Activated CD8-positive, alpha-beta memory T cell treated with anti-CD3 and anti-CD28 coated beads for 4 hours (primary cell): ENCODE data around the gene RHBDL2.
"Not testable (repeated sequence)": the region's sequence is repeated elsewhere in the genome, so short reads cannot be mapped to it uniquely, and the experiment has no call there.

Source experiments
- DNase-seq, 2 donors: peaks; one replicate each; pipeline ENCODE4 v3.0.0-alpha.2; 2020; ENCODE audit warnings: low read depth in 2 of 2

The RHBDL2 gene

GRCh38 chr1:38938722-38939260 is 2.8 kb downstream of the RHBDL2 start:
- DNase-seq: no peak

- no peak for DNase-seq
Measured at GRCh38 chr1:38932571-38932970, 9.1 kb downstream of the RHBDL2 start.

GRCh38 chr1:38929476-38929875 is 12.2 kb downstream of the RHBDL2 start:
- no peak for DNase-seq

- DNase-seq: no peak
Measured at GRCh38 chr1:38929054-38929453, 12.6 kb downstream of the RHBDL2 start.

- no peak for DNase-seq
Measured at GRCh38 chr1:38926091-38926490, 15.5 kb downstream of the RHBDL2 start.

GRCh38 chr1:38925391-38925790 is 16.2 kb downstream of the RHBDL2 start:
- DNase-seq: no peak

GRCh38 chr1:38923607-38924006 is 18.0 kb downstream of the RHBDL2 start:
- DNase-seq: no peak

- no peak for DNase-seq
Measured at GRCh38 chr1:38919130-38919529, 22.5 kb downstream of the RHBDL2 start.

GRCh38 chr1:38918568-38918967 is 23.1 kb downstream of the RHBDL2 start:
- DNase-seq: no peak

GRCh38 chr1:38917772-38918171 is 23.9 kb downstream of the RHBDL2 start:
- DNase-seq: no peak

- DNase-seq: no peak
Measured at GRCh38 chr1:38917337-38917736, 24.3 kb downstream of the RHBDL2 start.

GRCh38 chr1:38915352-38915948 is 26.2 kb downstream of the RHBDL2 start:
- DNase-seq: no peak

- not testable (repeated sequence) for DNase-seq
Measured at GRCh38 chr1:38914908-38915307, 26.7 kb downstream of the RHBDL2 start.

GRCh38 chr1:38908821-38909220 is 32.8 kb downstream of the RHBDL2 start:
- no peak for DNase-seq

- no peak for DNase-seq
Measured at GRCh38 chr1:38905985-38906384, 35.6 kb downstream of the RHBDL2 start.

GRCh38 chr1:38899560-38899959 is 42.1 kb downstream of the RHBDL2 start:
- DNase-seq: no peak

GRCh38 chr1:38898653-38899230 is 42.9 kb downstream of the RHBDL2 start:
- no peak for DNase-seq

- DNase-seq: no peak
Measured at GRCh38 chr1:38896169-38896568, 45.5 kb downstream of the RHBDL2 start.

- DNase-seq: no peak
Measured at GRCh38 chr1:38892976-38893375, 48.7 kb downstream of the RHBDL2 start.

GRCh38 chr1:38891753-38892152 is 49.9 kb downstream of the RHBDL2 start:
- no peak for DNase-seq

- DNase-seq: no peak
Measured at GRCh38 chr1:38889589-38889988, 52.0 kb downstream of the RHBDL2 start.

- no peak for DNase-seq
Measured at GRCh38 chr1:38888423-38889333, 53.0 kb downstream of the RHBDL2 start.

GRCh38 chr1:38885092-38885491 is 56.5 kb downstream of the RHBDL2 start:
- no peak for DNase-seq
